OCI-LY3 (cell line): ENCODE data around the gene ZSCAN18.
A peak's percentile ranks its signal among the peaks of the same experiment; 100 is the strongest.

Experiments
- H2AFZ ChIP-seq: fragments of 200-600, 300-600 bp; shearing (Covaris generic); 2 replicates; pipeline ENCODE4 v1.6.0; 2014; ENCODE audit warnings: antibody characterized with exemption, low read depth, low read length
- H3K27ac ChIP-seq: fragments of 200-600, 300-600 bp; sonication (generic); 2 replicates; pipeline ENCODE4 v1.5.1; 2014; ENCODE audit warnings: mild to moderate bottlenecking, low read length, moderate library complexity, mixed read lengths
- H3K27me3 ChIP-seq: fragments of 200-600, 300-600 bp; sonication (generic); 2 replicates; pipeline ENCODE4 v1.6.1; 2014; ENCODE audit warnings: low read depth, low read length, mixed read lengths
- H3K36me3 ChIP-seq: fragments of 200-600, 300-600 bp; sonication (generic); replicated peaks from 2 replicates; pipeline ENCODE3; 2014; ENCODE audit warnings: low read depth, low read length, mixed read lengths
- H3K4me1 ChIP-seq: fragments of 300-600, 200-600 bp; sonication (generic); 2 replicates; pipeline ENCODE4 v1.6.1; 2014; ENCODE audit warnings: low read length, mixed read lengths
- H3K4me2 ChIP-seq: fragments of 200-600, 300-600 bp; sonication (generic); 2 replicates; pipeline ENCODE4 v1.6.1; 2014; ENCODE audit warnings: low read length, mixed read lengths
- H3K4me3 ChIP-seq: fragments of 300-600, 200-600 bp; sonication (generic); 2 replicates; pipeline ENCODE4 v1.5.1; 2014; ENCODE audit warnings: antibody characterized with exemption, mild to moderate bottlenecking, low read length, moderate library complexity
- H3K79me2 ChIP-seq: fragments of 300-600, 200-600 bp; shearing (Covaris generic); 2 replicates; pipeline ENCODE4 v1.6.1; 2014; ENCODE audit warnings: mild to moderate bottlenecking, low read length, mixed read lengths
- H3K9ac ChIP-seq: fragments of 300-600, 200-600 bp; shearing (Covaris generic); 2 replicates; pipeline ENCODE4 v1.6.0; 2014; ENCODE audit warnings: mild to moderate bottlenecking, low read length, moderate library complexity
- H3K9me3 ChIP-seq: fragments of 200-600, 300-600 bp; shearing (Covaris generic); 2 replicates; pipeline ENCODE4 v1.6.1; 2014; ENCODE audit warnings: low read length, mixed read lengths; ENCODE audit not compliant: insufficient read depth
- H4K20me1 ChIP-seq: fragments of 200-600, 300-600 bp; sonication (generic); 2 replicates; pipeline ENCODE4 v1.6.1; 2016; ENCODE audit warnings: low read length, mixed read lengths; ENCODE audit not compliant: insufficient read depth
- EZH2phosphoT487 ChIP-seq: fragments of 200-600 bp; shearing (Covaris generic); IDR thresholded peaks from 2 replicates; pipeline ENCODE4 v1.6.1; 2018; ENCODE audit warnings: antibody characterized with exemption, mixed run types, low read depth
- TF ChIP-seq, protein P1 (sequence below): fragments of 200-600, 300-600 bp; sonication (generic); IDR thresholded peaks from 2 replicates; pipeline ENCODE4 v1.5.1; 2014; ENCODE audit warnings: antibody characterized with exemption, low read length, low read depth

Gene ZSCAN18

DNA sequence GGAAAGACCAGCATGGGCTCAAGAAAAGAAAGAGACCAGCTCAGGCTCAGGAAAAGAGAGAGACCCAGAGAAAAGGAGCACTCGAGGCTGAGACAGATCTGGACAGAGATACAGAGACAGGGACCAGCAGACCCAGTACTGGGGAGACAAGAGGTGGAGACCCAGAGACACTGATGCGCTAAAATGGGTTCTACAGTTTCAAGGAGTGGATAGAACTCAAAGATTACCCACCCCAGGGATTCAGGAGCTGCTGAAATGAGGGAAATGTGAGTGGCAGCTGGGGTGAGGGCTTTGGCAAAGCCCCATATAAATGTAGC lies 609 bp upstream of the ZSCAN18 start:
- peaks cover 24% of the 10 kb centered on the region for H3K9me3 ChIP-seq
- H3K27ac ChIP-seq: no peak overlapping the region
- H3K9ac ChIP-seq: no peak overlapping the region
- TF ChIP-seq, protein P1, sequence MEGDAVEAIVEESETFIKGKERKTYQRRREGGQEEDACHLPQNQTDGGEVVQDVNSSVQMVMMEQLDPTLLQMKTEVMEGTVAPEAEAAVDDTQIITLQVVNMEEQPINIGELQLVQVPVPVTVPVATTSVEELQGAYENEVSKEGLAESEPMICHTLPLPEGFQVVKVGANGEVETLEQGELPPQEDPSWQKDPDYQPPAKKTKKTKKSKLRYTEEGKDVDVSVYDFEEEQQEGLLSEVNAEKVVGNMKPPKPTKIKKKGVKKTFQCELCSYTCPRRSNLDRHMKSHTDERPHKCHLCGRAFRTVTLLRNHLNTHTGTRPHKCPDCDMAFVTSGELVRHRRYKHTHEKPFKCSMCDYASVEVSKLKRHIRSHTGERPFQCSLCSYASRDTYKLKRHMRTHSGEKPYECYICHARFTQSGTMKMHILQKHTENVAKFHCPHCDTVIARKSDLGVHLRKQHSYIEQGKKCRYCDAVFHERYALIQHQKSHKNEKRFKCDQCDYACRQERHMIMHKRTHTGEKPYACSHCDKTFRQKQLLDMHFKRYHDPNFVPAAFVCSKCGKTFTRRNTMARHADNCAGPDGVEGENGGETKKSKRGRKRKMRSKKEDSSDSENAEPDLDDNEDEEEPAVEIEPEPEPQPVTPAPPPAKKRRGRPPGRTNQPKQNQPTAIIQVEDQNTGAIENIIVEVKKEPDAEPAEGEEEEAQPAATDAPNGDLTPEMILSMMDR: no peak
- TF ChIP-seq EZH2phosphoT487: no peak
- peak overlapping the region; percentile 82 for H3K4me3 ChIP-seq
- peak overlapping the region; percentile 40 for H3K4me2 ChIP-seq
- no peaks in the 10 kb centered on the region for H3K27me3 ChIP-seq
- no peaks in the 10 kb centered on the region for H3K4me1 ChIP-seq
- H3K79me2 ChIP-seq: no peaks in the 10 kb centered on the region
- H4K20me1 ChIP-seq: no peaks in the 10 kb centered on the region
- peak overlapping the region; percentile 77 for H2AFZ ChIP-seq
- peaks cover 9% of the 10 kb centered on the region for H3K36me3 ChIP-seq

GRCh38 chr19:58097349-58097748 lies 682 bp downstream of the ZSCAN18 start:
- Histone ChIP-seq H3K4me1 (no peaks in the 10 kb centered on the region), H2AFZ (no peak overlapping the region), H4K20me1 (no peaks in the 10 kb centered on the region), H3K36me3 (peaks cover 9% of the 10 kb centered on the region), H3K27ac (no peak overlapping the region), H3K4me3 (peak overlapping the region; percentile 82), H3K79me2 (no peaks in the 10 kb centered on the region), H3K27me3 (no peaks in the 10 kb centered on the region), H3K4me2 (no peak overlapping the region), H3K9me3 (peaks cover 30% of the 10 kb centered on the region), H3K9ac (no peak overlapping the region)
- TF ChIP-seq, protein P1: no peak

GRCh38 chr19:58096884-58097283 lies 1.1 kb downstream of the ZSCAN18 start:
- TF ChIP-seq EZH2phosphoT487: no peak
- TF ChIP-seq, protein P1: no peak
- Histone ChIP-seq H2AFZ (no peak overlapping the region), H3K27me3 (no peaks in the 10 kb centered on the region), H3K4me1 (no peaks in the 10 kb centered on the region), H3K27ac (no peak overlapping the region), H3K79me2 (no peaks in the 10 kb centered on the region), H3K9me3 (peaks cover 31% of the 10 kb centered on the region), H4K20me1 (no peaks in the 10 kb centered on the region), H3K36me3 (peaks cover 10% of the 10 kb centered on the region), H3K9ac (no peak overlapping the region), H3K4me2 (no peak overlapping the region), H3K4me3 (no peak overlapping the region)

- Histone ChIP-seq H3K27me3 (no peaks in the 10 kb centered on the region), H3K79me2 (no peaks in the 10 kb centered on the region), H3K9ac (no peak overlapping the region), H3K9me3 (peaks cover 34% of the 10 kb centered on the region), H3K4me1 (no peaks in the 10 kb centered on the region), H3K4me3 (no peak overlapping the region), H3K27ac (no peak overlapping the region), H4K20me1 (no peaks in the 10 kb centered on the region), H3K36me3 (peaks cover 12% of the 10 kb centered on the region), H2AFZ (no peak overlapping the region), H3K4me2 (no peak overlapping the region)
- TF ChIP-seq, protein P1: no peak
- no peak for TF ChIP-seq EZH2phosphoT487
These were observed 2.7 kb downstream of the ZSCAN18 start for GRCh38 chr19:58095328-58095727.
